HS-27A (cell line): ENCODE results near the gene IGFN1.
"Not testable (repeated sequence)": the region's sequence is repeated elsewhere in the genome, so short reads cannot be mapped to it uniquely, and the experiment has no call there.

Experiments used
- DNase-seq: peaks from one replicate; pipeline ENCODE4 v3.0.0-alpha.2; 2012; ENCODE audit warnings: low read depth, missing footprints

IGFN1 gene

GRCh38 chr1:201190624-201191051, at the start of gene IGFN1:
IGFN1 (plus strand) TSS chr1:201190824; CDS start chr1:201193294, 2,470 bp downstream.
- DNase-seq = no peak

- no peak for DNase-seq
These were observed 49.7 kb upstream of the IGFN1 start for GRCh38 chr1:201140941-201141260.

- DNase-seq = no peak
These were observed 49.2 kb upstream of the IGFN1 start for GRCh38 chr1:201141418-201141817.

- DNase-seq = no peak
These were observed 48.4 kb upstream of the IGFN1 start for GRCh38 chr1:201142011-201142848.

GRCh38 chr1:201142849-201143725, 47.5 kb upstream of the IGFN1 start:
- DNase-seq = no peak

- no peak for DNase-seq
These were observed 46.6 kb upstream of the IGFN1 start for GRCh38 chr1:201143726-201144635.

- no peak for DNase-seq
These were observed 45.9 kb upstream of the IGFN1 start for GRCh38 chr1:201144701-201145100.

GRCh38 chr1:201145132-201145531, 45.5 kb upstream of the IGFN1 start:
- DNase-seq = no peak

- no peak for DNase-seq
These were observed 44.8 kb upstream of the IGFN1 start for GRCh38 chr1:201145816-201146215.

- no peak for DNase-seq
These were observed 43.8 kb upstream of the IGFN1 start for GRCh38 chr1:201146626-201147390.

- DNase-seq = no peak
These were observed 43.1 kb upstream of the IGFN1 start for GRCh38 chr1:201147396-201148015.

- no peak for DNase-seq
These were observed 41.2 kb upstream of the IGFN1 start for GRCh38 chr1:201149400-201149799.

- peak; percentile 19 for DNase-seq
These were observed 36.9 kb upstream of the IGFN1 start for GRCh38 chr1:201153474-201154388.

GRCh38 chr1:201154389-201155165, 36.0 kb upstream of the IGFN1 start, which contains the start of gene TMEM9:
TMEM9 (minus strand) TSS chr1:201154474; CDS start chr1:201153923, 551 bp downstream.
- DNase-seq = peak; percentile 50

GRCh38 chr1:201155354-201155753, 35.3 kb upstream of the IGFN1 start:
- DNase-seq = no peak

GRCh38 chr1:201156346-201156745, 34.3 kb upstream of the IGFN1 start:
- DNase-seq = no peak

- DNase-seq = no peak
These were observed 33.8 kb upstream of the IGFN1 start for GRCh38 chr1:201156819-201157218.

GRCh38 chr1:201157949-201158348, 32.7 kb upstream of the IGFN1 start:
- no peak for DNase-seq

- DNase-seq = not testable (repeated sequence)
These were observed 27.6 kb upstream of the IGFN1 start for GRCh38 chr1:201163036-201163435.
